OCI-LY7 (cell line): ENCODE results near the gene LRP1B. TPM values are rescaled to one million over a fixed set of nuclear protein-coding genes. Genes with fewer than 3 reads are reported as not detected.

Experiments used
- BruUV-seq: library from RNA; stranded (reverse); fragments of 400-500 nt; replicated peaks from 2 replicates; lab custom pipeline; 2021; lab: Mats Ljungman, UMichigan
- CTCF ChIA-PET: fragments of 300-600 bp; sonication (Branson Sonifier 250); formaldehyde crosslinking; loops from one replicate; lab custom pipeline; 2022; ENCODE audit warnings: antibody characterized with exemption; ENCODE audit not compliant: unreplicated experiment; lab: Charles Lee
- POLR2A ChIA-PET: fragments of 300-600 bp; sonication (Branson Sonifier 250); formaldehyde crosslinking; loops from one replicate; lab custom pipeline; 2022; ENCODE audit warnings: antibody characterized with exemption; lab: Charles Lee
- DNase-seq: peaks from one replicate; pipeline ENCODE4 v3.0.0-alpha.2; 2015; ENCODE audit warnings: low spot score
- H2AFZ ChIP-seq: fragments of 200-600 bp; sonication (generic), shearing (Covaris generic); 2 replicates; pipeline ENCODE4 v1.6.1; 2014; ENCODE audit warnings: mild to moderate bottlenecking, antibody characterized with exemption, low read length, moderate library complexity
- H3K27ac ChIP-seq: fragments of 200-600 bp; sonication (generic); 2 replicates; pipeline ENCODE4 v1.5.1; 2014; ENCODE audit warnings: mixed run types, low read depth, mild to moderate bottlenecking, moderate library complexity, low read length, inconsistent platforms; ENCODE audit not compliant: poor library complexity, severe bottlenecking
- H3K36me3 ChIP-seq: fragments of 200-600 bp; sonication (generic); 2 replicates; pipeline ENCODE4 v1.6.1; 2014; ENCODE audit warnings: mild to moderate bottlenecking, antibody characterized with exemption, low read length, moderate library complexity, mixed read lengths; ENCODE audit not compliant: insufficient read depth
- H3K4me1 ChIP-seq: fragments of 200-600 bp; sonication (generic); 2 replicates; pipeline ENCODE4 v1.5.1; 2014; ENCODE audit warnings: mild to moderate bottlenecking, low read length; ENCODE audit not compliant: insufficient read depth, poor library complexity, severe bottlenecking
- H3K4me2 ChIP-seq: fragments of 200-600 bp; sonication (generic); 2 replicates; pipeline ENCODE4 v1.6.1; 2014; ENCODE audit warnings: mild to moderate bottlenecking, low read length
- H3K4me3 ChIP-seq: fragments of 200-600 bp; sonication (generic); 2 replicates; pipeline ENCODE4 v1.5.1; 2014; ENCODE audit warnings: mild to moderate bottlenecking, low read depth, low read length; ENCODE audit not compliant: poor library complexity, severe bottlenecking
- H3K79me2 ChIP-seq: fragments of 200-600 bp; sonication (generic); 2 replicates; pipeline ENCODE4 v1.6.1; 2016; ENCODE audit warnings: low read depth, mild to moderate bottlenecking, low read length, moderate library complexity, mixed read lengths; ENCODE audit not compliant: insufficient read depth
- H3K9me2 ChIP-seq: fragments of 200-600 bp; sonication (generic); 2 replicates; pipeline ENCODE4 v1.6.1; 2016; ENCODE audit warnings: mild to moderate bottlenecking, low read length, mixed read lengths; ENCODE audit not compliant: insufficient read depth
- H3K9me3 ChIP-seq: fragments of 200-600 bp; sonication (generic); 2 replicates; pipeline ENCODE4 v1.6.1; 2014; ENCODE audit warnings: mild to moderate bottlenecking, mixed run types, low read length, mixed read lengths
- H4K20me1 ChIP-seq: fragments of 200-600 bp; sonication (generic); 2 replicates; pipeline ENCODE4 v1.6.1; 2014; ENCODE audit warnings: mild to moderate bottlenecking, antibody characterized with exemption, low read length, moderate library complexity, mixed read lengths; ENCODE audit not compliant: insufficient read depth
- EZH2phosphoT487 ChIP-seq: fragments of 200-600 bp; sonication (generic); IDR thresholded peaks from 2 replicates; pipeline ENCODE4 v1.6.1; 2018; ENCODE audit warnings: low read depth, borderline replicate concordance, mild to moderate bottlenecking, mixed run types, antibody characterized with exemption, low read length, moderate library complexity, mixed read lengths
- intact Hi-C: fragments of 100-400 bp; cut with micrococcal nuclease; formaldehyde crosslinking; loops from one replicate; pipeline ENCODE4 v1.10.0; 2022; ENCODE audit not compliant: unreplicated experiment
- total RNA-seq, 2 experiments: library from RNA; depleted of rRNA in 1 of 2; stranded (reverse); fragments of >200 nt in 1 of 2; shearing (Covaris generic) in 1 of 2; gene quantifications; 2 replicates each; pipeline ENCODE4 v1.2.3, GENCODE V29; 2014 to 2022
- TF ChIP-seq, protein P1 (sequence below): fragments of 200-600 bp; sonication (generic); conservative IDR thresholded peaks from 2 replicates; pipeline ENCODE4 v1.5.1; 2014; ENCODE audit warnings: mild to moderate bottlenecking, antibody characterized with exemption, low read length, moderate library complexity, mixed read lengths

Gene LRP1B
- total RNA-seq, 2 experiments from 2014 or later, result not detected

DNA sequence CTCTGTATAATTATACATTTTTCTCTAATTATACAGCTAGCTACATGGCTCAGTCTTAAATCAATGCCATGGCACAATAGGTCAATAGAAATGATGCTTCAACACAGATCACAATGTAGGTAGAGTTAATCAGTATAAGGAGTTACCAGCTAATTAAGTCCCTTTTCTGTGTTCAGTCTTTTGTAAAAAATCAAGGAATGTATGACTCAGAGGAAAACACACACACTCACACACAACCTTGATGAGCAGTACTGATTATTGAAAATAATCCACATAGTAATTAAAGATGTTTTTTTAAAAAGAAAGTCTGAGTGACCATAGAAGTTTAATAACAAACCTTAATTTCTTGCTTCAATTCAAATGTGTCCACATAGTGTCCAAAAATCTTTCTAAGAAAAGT, 691.3 kb downstream of the LRP1B start:
- POLR2A ChIA-PET, result interaction anchor here (1.0 kb wide), 1 partner anchor 43 kb away, joined by 3 read pairs; no protein-coding TSS in a partner anchor
- Histone ChIP-seq H3K4me2 (no peak overlapping the region), H3K9me3 (no peaks in the 10 kb centered on the region), H3K4me3 (no peak overlapping the region), H3K36me3 (no peaks in the 10 kb centered on the region), H3K79me2 (no peaks in the 10 kb centered on the region), H2AFZ (no peak overlapping the region), H4K20me1 (no peaks in the 10 kb centered on the region), H3K27ac (no peak overlapping the region), H3K9me2 (no peaks in the 10 kb centered on the region), H3K4me1 (no peaks in the 10 kb centered on the region)
- BruUV-seq, result no TSS peak
- intact Hi-C loops, result no loop called here
- TF ChIP-seq, protein P1, sequence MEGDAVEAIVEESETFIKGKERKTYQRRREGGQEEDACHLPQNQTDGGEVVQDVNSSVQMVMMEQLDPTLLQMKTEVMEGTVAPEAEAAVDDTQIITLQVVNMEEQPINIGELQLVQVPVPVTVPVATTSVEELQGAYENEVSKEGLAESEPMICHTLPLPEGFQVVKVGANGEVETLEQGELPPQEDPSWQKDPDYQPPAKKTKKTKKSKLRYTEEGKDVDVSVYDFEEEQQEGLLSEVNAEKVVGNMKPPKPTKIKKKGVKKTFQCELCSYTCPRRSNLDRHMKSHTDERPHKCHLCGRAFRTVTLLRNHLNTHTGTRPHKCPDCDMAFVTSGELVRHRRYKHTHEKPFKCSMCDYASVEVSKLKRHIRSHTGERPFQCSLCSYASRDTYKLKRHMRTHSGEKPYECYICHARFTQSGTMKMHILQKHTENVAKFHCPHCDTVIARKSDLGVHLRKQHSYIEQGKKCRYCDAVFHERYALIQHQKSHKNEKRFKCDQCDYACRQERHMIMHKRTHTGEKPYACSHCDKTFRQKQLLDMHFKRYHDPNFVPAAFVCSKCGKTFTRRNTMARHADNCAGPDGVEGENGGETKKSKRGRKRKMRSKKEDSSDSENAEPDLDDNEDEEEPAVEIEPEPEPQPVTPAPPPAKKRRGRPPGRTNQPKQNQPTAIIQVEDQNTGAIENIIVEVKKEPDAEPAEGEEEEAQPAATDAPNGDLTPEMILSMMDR, result no peak
- TF ChIP-seq EZH2phosphoT487, result no peak
- no peak for DNase-seq
- CTCF ChIA-PET, result no interaction called here

DNA sequence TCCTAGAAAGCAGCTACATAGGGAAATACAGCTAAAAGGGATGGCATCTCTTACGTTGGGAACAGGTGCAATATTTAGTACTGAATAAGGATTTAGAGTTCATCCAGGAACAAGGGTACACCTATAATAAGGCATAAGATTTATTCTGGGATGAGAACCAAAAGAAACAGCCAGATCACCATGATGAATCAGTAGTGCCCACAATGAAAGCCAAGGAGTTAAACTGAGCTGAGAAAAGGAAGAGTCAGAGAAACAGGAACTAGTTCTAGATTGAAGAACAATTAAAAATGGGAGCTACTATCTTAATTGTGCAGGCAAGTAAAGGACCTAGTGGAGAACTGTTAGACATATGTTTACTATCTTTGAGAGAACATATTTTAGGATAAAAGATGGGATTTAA, 692.3 kb downstream of the LRP1B start:
- POLR2A ChIA-PET, result interaction anchor here (1.0 kb wide), 1 partner anchor 44 kb away, joined by 3 read pairs; no protein-coding TSS in a partner anchor
- DNase-seq, result no peak
- no peaks in the 10 kb centered on the region for H3K9me2 ChIP-seq
- H3K4me1 ChIP-seq, result no peaks in the 10 kb centered on the region
- intact Hi-C loops, result no loop called here
- H3K9me3 ChIP-seq, result no peaks in the 10 kb centered on the region
- H3K27ac ChIP-seq, result no peak overlapping the region
- CTCF ChIA-PET, result no interaction called here
- TF ChIP-seq, protein P1, result no peak
- no peak for TF ChIP-seq EZH2phosphoT487
- no peaks in the 10 kb centered on the region for H3K79me2 ChIP-seq
- H4K20me1 ChIP-seq, result no peaks in the 10 kb centered on the region
- no peaks in the 10 kb centered on the region for H3K36me3 ChIP-seq
- no peak overlapping the region for H3K4me2 ChIP-seq
- BruUV-seq, result no TSS peak
- H3K4me3 ChIP-seq, result no peak overlapping the region
- no peak overlapping the region for H2AFZ ChIP-seq

DNA sequence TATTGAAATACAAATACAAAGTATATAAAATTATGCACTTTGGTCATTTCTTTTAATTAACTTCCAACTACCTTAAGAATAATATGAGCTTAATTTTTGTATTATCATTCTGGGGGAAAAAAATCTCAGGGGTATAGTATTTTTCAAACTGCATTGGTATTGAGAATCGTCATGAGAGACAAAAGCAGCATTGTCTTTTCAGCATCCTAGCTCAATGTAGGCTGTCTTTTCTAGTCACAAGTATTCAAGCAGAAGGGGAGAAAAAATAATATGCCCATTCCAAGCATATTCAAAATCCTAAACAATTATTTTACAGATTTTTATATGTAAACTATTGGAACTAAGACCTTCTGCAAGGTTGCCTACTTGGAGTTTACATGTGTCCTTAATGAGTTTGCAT, 693.3 kb downstream of the LRP1B start:
- Histone ChIP-seq H4K20me1 (no peaks in the 10 kb centered on the region), H3K9me3 (no peaks in the 10 kb centered on the region), H3K27ac (no peak overlapping the region), H3K9me2 (no peaks in the 10 kb centered on the region), H3K4me1 (no peaks in the 10 kb centered on the region), H2AFZ (no peak overlapping the region), H3K4me3 (no peak overlapping the region), H3K36me3 (no peaks in the 10 kb centered on the region), H3K79me2 (no peaks in the 10 kb centered on the region), H3K4me2 (no peak overlapping the region)
- CTCF ChIA-PET, result no interaction called here
- intact Hi-C loops, result no loop called here
- TF ChIP-seq, protein P1, result no peak
- TF ChIP-seq EZH2phosphoT487, result no peak
- DNase-seq, result no peak
- no TSS peak for BruUV-seq
- POLR2A ChIA-PET, result interaction anchor here (0.7 to 0.9 kb wide), 2 partner anchors 32 to 1600 kb away, joined by 3 to 4 read pairs; no protein-coding TSS in a partner anchor
